ENCODE measurements around the gene TRAPPC2.

TRAPPC2 gene

GRCh38 chrX:13734278-13735172 lies at the start of gene TRAPPC2, which contains the start of gene OFD1:
Gene TRAPPC2 (minus strand): TSS chrX:13734620. CDS start chrX:13719963, 14,657 bp downstream.
Gene OFD1 (plus strand): TSS chrX:13734748. CDS start chrX:13735072, 324 bp downstream.
- DNase-seq (ENCODE audit: low spot score): peak; percentile 94

DNA sequence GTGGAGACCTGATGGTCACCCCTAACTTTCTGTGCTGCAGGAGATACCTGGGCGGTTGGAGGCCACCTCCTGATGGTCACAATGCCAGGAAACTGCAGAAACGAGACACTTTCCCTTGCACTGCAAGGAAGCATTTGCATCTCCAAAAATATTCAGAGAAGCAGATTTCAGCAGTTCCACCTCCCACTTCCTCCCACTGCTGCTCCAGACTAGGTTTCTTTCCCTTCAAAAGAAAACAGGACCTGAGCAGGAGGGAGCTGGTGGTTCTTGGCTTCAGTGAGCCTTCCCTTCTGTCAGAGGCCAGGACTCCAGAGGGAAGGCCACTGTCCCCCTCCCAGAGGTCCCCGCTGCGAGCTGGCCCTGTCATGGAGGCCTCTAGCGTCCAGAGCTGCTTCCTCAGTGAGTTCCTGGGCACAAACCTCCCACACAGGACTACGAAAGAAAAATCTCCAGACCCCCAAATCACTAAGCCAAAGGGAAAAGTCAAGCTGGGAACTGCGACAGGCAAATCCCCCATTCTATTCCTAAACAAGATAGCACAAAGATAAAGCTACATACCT lies 46.5 kb upstream of the TRAPPC2 start:
- DNase-seq (ENCODE audit: low spot score): no peak

GRCh38 chrX:13778916-13779315 lies 44.5 kb upstream of the TRAPPC2 start:
- DNase-seq (ENCODE audit: low spot score): no peak

DNA sequence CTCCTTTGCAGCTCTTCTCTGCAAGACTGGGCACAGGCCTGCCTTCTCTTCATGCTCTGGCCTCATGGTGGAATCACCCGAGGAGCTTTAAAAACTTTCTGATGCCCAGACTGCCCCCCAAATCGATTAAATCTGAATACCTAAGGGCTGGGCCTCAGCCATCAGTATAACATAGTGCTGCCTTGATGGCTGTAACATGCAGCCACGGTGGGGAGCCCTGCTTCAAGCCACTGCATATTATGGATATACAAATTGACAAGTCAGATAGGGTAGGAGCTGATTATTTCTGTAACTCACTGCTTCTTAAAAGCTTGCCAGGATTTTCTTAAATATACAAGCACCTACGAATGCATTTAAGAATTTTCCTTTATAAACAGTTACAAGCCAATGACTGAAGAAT lies 42.0 kb upstream of the TRAPPC2 start:
- DNase-seq (ENCODE audit: low spot score): no peak

DNA sequence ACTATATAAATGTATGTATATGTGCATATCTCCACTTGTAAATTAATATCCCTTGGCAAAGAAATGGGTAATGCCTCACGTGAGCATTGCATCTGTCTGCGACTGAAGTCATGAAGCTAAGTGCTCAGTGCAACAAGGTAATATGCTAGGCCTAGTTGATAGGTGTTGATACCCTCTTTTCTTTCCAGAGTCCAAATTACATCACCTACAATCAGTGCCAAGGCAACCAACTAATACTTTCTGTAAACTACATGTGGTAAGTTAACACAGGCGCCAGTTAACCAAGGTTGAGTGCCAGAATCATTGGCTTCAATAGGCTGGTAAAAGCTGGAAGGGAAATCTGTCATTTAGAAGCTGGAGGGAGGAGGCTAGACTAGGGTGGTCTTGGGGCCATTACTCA lies 41.4 kb upstream of the TRAPPC2 start:
- no peak for DNase-seq (ENCODE audit: low spot score)

DNA sequence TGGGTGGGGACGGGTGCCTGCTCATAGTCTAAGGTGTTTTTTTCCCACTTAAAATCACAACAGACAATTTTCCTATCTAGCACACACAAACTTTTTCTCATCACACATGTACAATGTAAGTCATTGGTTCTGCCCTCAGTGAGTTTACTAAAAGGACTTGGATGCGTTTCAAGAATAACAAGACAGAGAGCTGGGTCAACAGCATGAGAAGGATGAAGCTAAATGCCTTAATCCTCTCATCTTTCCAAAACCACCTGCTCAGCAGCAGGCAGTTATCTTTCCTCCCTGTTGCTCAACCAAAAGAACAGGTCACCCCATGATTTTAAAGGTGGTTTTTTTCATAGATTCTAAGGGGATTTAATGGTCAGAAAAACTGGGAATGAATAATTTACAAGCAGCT lies 40.3 kb upstream of the TRAPPC2 start:
- no peak for DNase-seq (ENCODE audit: low spot score)

DNA sequence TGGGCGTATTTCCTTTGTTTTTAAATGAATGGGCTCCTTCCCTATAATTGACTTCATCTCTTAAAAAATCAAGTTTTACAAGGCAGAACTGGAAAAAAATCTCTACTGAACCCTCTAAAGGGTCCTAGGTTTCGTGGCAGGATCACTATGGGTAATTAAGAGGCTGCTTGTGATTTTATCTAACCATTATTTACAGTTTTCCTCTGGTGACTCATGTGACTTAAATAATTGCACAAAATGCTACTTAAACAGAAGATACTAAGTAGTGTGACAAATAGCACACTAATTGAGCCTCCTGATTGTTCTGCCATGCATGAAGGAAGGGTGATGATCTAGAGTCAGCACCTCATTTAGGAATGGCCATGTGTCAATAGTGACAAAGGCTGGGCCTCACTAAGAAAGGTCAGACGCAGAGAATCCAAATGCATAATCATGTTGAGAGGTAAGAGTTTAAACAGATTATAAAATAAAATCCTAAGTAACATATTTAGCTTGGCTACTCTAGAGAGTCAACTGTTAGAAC lies 35.7 kb upstream of the TRAPPC2 start:
- no peak for DNase-seq (ENCODE audit: low spot score)

- DNase-seq (ENCODE audit: low spot score): no peak
Observed at GRCh38 chrX:13768939-13769338, 34.5 kb upstream of the TRAPPC2 start.

DNA sequence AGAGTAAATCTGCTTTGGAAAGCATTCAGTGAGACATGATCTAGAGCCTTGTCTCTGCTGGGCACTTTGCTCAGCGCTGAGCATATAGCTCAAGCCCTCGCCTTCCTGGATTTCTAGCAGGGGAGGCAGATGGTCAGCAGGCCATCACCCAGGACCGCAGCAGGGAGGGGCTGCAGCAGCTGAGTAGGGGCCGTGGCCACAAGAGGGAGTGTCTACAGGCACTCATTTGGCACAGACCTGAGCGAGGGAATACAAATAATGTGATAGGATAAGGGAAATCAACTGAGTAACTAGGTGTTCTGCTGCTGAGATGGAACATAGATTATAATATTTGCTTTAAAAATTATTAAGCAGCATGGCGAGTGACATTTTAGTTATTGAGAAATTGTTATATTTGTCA lies 30.3 kb upstream of the TRAPPC2 start:
- no peak for DNase-seq (ENCODE audit: low spot score)

GRCh38 chrX:13764281-13764680 lies 29.9 kb upstream of the TRAPPC2 start:
- no peak for DNase-seq (ENCODE audit: low spot score)

DNA sequence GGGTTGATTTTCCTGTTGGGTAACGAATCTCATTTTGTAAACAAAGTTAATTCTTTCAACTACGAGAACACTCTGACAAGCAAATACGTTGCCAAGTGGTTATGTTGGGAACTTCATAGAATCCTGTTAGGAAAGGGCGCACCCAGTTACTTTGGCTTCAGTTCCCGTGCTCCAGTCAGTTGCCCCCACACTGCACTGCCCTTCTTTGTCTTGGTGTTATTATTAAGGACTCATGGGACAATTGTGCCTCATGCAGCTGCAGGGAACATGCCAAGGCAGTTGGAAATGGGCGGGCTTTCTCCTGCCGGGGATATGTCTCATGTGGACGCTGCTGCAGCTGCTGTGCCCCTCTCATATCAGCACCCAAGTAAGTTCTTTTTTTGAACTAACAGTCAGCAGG lies 29.1 kb upstream of the TRAPPC2 start:
- DNase-seq (ENCODE audit: low spot score): no peak

GRCh38 chrX:13761606-13762414 lies 27.4 kb upstream of the TRAPPC2 start:
- DNase-seq (ENCODE audit: low spot score): no peak

DNA sequence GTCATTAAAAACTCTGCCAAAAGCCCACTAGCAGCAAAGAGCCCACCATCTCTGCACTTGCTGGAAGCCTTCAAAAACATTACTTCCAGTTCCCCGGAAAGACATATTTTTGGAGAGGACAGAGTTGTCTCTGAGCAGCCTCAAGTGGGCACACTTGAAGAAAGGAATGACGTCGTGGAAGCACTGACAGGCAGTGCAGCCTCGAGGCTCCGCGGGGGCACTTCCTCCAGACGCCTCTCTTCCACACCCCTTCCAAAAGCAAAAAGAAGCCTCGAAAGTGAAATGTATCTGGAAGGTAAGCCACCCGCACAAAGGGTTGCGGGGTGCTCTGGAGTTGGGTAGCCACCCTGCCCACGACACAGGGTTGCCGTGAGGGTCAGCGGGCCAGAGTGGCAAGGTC lies 26.0 kb upstream of the TRAPPC2 start:
- no peak for DNase-seq (ENCODE audit: low spot score)

- DNase-seq (ENCODE audit: low spot score): no peak
Observed at GRCh38 chrX:13759152-13759718, 24.8 kb upstream of the TRAPPC2 start.

DNA sequence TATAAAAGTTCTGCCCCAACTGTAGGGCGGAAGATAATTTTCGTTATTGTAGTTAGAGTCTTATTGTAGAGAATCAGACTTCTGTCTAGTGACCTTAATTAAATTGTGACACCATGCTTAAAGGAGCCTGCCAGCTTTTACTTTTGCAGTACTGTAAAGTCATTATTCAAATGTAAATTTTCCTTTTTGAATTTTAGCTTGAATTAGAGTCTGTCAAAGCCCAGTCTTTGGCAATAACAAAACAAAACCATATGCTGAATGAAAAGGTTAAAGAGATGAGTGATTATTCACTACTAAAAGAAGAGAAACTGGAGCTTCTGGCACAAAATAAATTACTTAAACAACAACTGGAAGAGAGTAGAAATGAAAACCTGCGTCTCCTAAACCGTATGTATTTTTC lies 22.0 kb upstream of the TRAPPC2 start:
- no peak for DNase-seq (ENCODE audit: low spot score)

DNA sequence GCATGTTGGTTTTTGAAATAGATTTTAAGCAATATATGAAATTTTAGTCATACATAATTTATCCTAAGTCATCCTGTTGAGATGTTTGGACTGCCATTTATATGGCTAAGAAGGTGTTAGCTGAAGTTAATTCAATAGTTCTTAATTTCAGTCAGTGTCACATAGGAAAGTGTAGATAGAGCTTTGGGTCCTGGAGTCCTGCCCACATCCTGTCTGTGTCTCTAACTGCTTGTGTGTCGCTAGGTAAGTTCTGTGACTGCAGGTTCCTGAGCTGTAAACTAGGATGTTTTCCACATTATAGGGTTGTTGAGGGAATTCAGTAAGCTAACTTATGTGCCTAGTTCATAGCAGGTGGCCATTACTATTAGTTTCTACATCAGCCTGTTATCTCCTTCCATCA lies 20.8 kb upstream of the TRAPPC2 start:
- DNase-seq (ENCODE audit: low spot score): peak; percentile 7

DNA sequence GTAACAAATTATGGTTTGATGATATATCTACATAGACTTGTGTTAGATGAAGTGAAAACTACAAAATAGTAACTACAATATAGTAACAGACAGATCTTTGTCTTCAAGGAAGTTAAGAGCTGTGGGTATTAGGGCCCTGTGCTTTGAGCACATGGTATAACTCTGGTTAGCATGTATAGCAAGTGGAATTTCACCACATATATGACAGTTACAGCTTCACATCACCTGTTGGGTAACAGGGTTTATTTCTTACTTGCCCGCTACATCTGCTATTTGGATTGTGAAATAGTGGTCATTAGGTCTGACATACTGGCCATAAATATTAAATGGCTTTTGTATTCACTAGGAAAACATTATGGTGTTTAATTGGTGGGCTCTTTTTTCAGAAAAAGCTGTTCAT lies 20.3 kb upstream of the TRAPPC2 start:
- DNase-seq (ENCODE audit: low spot score): no peak

GRCh38 chrX:13752646-13753045 lies 18.2 kb upstream of the TRAPPC2 start:
- DNase-seq (ENCODE audit: low spot score): no peak

GRCh38 chrX:13752141-13752540 lies 17.7 kb upstream of the TRAPPC2 start:
- DNase-seq (ENCODE audit: low spot score): no peak

- DNase-seq (ENCODE audit: low spot score): no peak
Observed at GRCh38 chrX:13750812-13751211, 16.4 kb upstream of the TRAPPC2 start.

- peak; percentile 53 for DNase-seq (ENCODE audit: low spot score)
Observed at GRCh38 chrX:13750204-13750603, 15.8 kb upstream of the TRAPPC2 start.

- DNase-seq (ENCODE audit: low spot score): no peak
Observed at GRCh38 chrX:13748486-13748885, 14.1 kb upstream of the TRAPPC2 start.

Measured in CD4-positive, alpha-beta T cell treated with Interleukin-6 at 100 ng/mL for 8 hours (primary cell).